Measurements from ENCODE around the gene SLX9. TPM values are rescaled to one million over a fixed set of nuclear protein-coding genes. Genes with fewer than 3 reads are reported as not detected.

The SLX9 gene
- total RNA-seq, 1 experiment from 2014 or later: 58.7 TPM

GRCh38 chr21:44998621-44999427 is 59.0 kb downstream of the SLX9 start:
- ChIA-PET CTCF (no interaction called here), POLR2A (interaction anchor here (0.6 to 0.7 kb wide), 2 partner anchors 118 to 588 kb away, joined by 3 read pairs; no protein-coding TSS in a partner anchor)
- Mint-ChIP-seq H3K4me3 (ENCODE audit: unreplicated experiment) (no peak overlapping the region), H3K4me1 (ENCODE audit: insufficient read depth, unreplicated experiment) (peaks cover 7% of the 10 kb centered on the region), H3K27ac (ENCODE audit: low read depth, unreplicated experiment) (no peak overlapping the region), H3K27me3 (ENCODE audit: insufficient read depth, unreplicated experiment) (no peaks in the 10 kb centered on the region), H3K36me3 (ENCODE audit: insufficient read depth, unreplicated experiment) (peaks cover 9% of the 10 kb centered on the region), H3K9me3 (ENCODE audit: unreplicated experiment) (no peaks in the 10 kb centered on the region)
- no peak for DNase-seq (ENCODE audit: unreplicated experiment)
- no peak for TF ChIP-seq CTCF (IDR thresholded peaks at IDR 0.05; ENCODE audit: unreplicated experiment)
- no TSS peak for BruUV-seq (replicated peaks)
- intact Hi-C loops (cut with micrococcal nuclease): no loop called here

- no peak for TF ChIP-seq CTCF (IDR thresholded peaks at IDR 0.05; ENCODE audit: unreplicated experiment)
- Mint-ChIP-seq H3K4me1 (ENCODE audit: insufficient read depth, unreplicated experiment) (peaks cover 7% of the 10 kb centered on the region), H3K9me3 (ENCODE audit: unreplicated experiment) (no peaks in the 10 kb centered on the region), H3K4me3 (ENCODE audit: unreplicated experiment) (no peak overlapping the region), H3K27ac (ENCODE audit: low read depth, unreplicated experiment) (no peak overlapping the region), H3K27me3 (ENCODE audit: insufficient read depth, unreplicated experiment) (no peaks in the 10 kb centered on the region), H3K36me3 (ENCODE audit: insufficient read depth, unreplicated experiment) (peaks cover 9% of the 10 kb centered on the region)
- BruUV-seq (replicated peaks): no TSS peak
- DNase-seq (ENCODE audit: unreplicated experiment): no peak
- CTCF ChIA-PET: no interaction called here
- intact Hi-C loops (cut with micrococcal nuclease): no loop called here
- POLR2A ChIA-PET: interaction anchor here (0.6 to 0.7 kb wide), 2 partner anchors 118 to 588 kb away, joined by 3 read pairs; no protein-coding TSS in a partner anchor
These were observed 59.7 kb downstream of the SLX9 start for GRCh38 chr21:44999428-44999971.

GRCh38 chr21:44999972-45000636 is 60.3 kb downstream of the SLX9 start:
- POLR2A ChIA-PET: interaction anchor here (0.6 kb wide), 1 partner anchor 119 kb away, joined by 3 read pairs; no protein-coding TSS in a partner anchor
- no peak for DNase-seq (ENCODE audit: unreplicated experiment)
- intact Hi-C loops (cut with micrococcal nuclease): no loop called here
- Mint-ChIP-seq H3K4me3 (ENCODE audit: unreplicated experiment) (no peak overlapping the region), H3K27ac (ENCODE audit: low read depth, unreplicated experiment) (no peak overlapping the region), H3K36me3 (ENCODE audit: insufficient read depth, unreplicated experiment) (peaks cover 9% of the 10 kb centered on the region), H3K4me1 (ENCODE audit: insufficient read depth, unreplicated experiment) (peaks cover 7% of the 10 kb centered on the region), H3K27me3 (ENCODE audit: insufficient read depth, unreplicated experiment) (no peaks in the 10 kb centered on the region), H3K9me3 (ENCODE audit: unreplicated experiment) (no peaks in the 10 kb centered on the region)
- TF ChIP-seq CTCF (IDR thresholded peaks at IDR 0.05; ENCODE audit: unreplicated experiment): no peak
- BruUV-seq (replicated peaks): no TSS peak
- CTCF ChIA-PET: no interaction called here

- intact Hi-C loops (cut with micrococcal nuclease): no loop called here
- peaks cover 7% of the 10 kb centered on the region for H3K4me1 Mint-ChIP-seq (ENCODE audit: insufficient read depth, unreplicated experiment)
- no peak overlapping the region for H3K4me3 Mint-ChIP-seq (ENCODE audit: unreplicated experiment)
- TF ChIP-seq CTCF (IDR thresholded peaks at IDR 0.05; ENCODE audit: unreplicated experiment): no peak
- CTCF ChIA-PET: interaction anchor here (0.6 to 1.4 kb wide), 2 partner anchors 128 to 491 kb away, joined by 3 to 6 read pairs; no protein-coding TSS in a partner anchor
- no peak for DNase-seq (ENCODE audit: unreplicated experiment)
- H3K27ac Mint-ChIP-seq (ENCODE audit: low read depth, unreplicated experiment): no peak overlapping the region
- H3K36me3 Mint-ChIP-seq (ENCODE audit: insufficient read depth, unreplicated experiment): peaks cover 9% of the 10 kb centered on the region
- H3K9me3 Mint-ChIP-seq (ENCODE audit: unreplicated experiment): no peaks in the 10 kb centered on the region
- no peaks in the 10 kb centered on the region for H3K27me3 Mint-ChIP-seq (ENCODE audit: insufficient read depth, unreplicated experiment)
- no TSS peak for BruUV-seq (replicated peaks)
- POLR2A ChIA-PET: interaction anchor here (0.6 to 1.2 kb wide), 2 partner anchors 13 to 73 kb away, joined by 3 to 4 read pairs; no protein-coding TSS in a partner anchor
These were observed 60.9 kb downstream of the SLX9 start for GRCh38 chr21:45000637-45001133.

All from MCF 10A (cell line).